Measurements from ENCODE around the gene BCAR3.
A peak's percentile ranks its signal among the peaks of the same experiment; 100 is the strongest.
"Not testable (repeated sequence)": the region's sequence is repeated elsewhere in the genome, so short reads cannot be mapped to it uniquely, and the experiment has no call there.

Gene BCAR3

GRCh38 chr1:93687542-93687941 is 5.9 kb upstream of the BCAR3 start:
- no peak for DNase-seq (ENCODE audit: low spot score)

- no peak for DNase-seq (ENCODE audit: low spot score)
Measured at GRCh38 chr1:93686504-93687250, 5.0 kb upstream of the BCAR3 start.

DNA sequence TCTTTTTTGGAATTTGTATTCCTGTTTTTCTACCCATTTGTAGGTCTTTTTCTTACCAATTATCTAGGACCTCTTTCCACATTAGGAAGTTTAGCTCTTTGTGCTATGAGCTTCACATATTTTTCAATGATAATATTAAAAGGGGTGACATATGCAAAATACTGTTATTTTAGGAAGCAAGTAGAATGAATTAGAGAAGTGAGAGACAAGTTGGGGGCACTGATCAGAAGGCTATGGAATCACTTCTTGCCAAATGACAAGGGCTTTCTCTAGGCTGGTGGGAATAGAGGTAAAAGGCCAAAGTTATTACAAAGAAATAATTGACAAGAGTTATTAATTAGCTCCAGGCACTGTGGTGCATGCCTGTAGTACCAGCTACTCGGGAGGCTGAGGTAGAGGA is 4.3 kb upstream of the BCAR3 start:
- DNase-seq (ENCODE audit: low spot score), result no peak

GRCh38 chr1:93683234-93683633 is 1.6 kb upstream of the BCAR3 start:
- DNase-seq (ENCODE audit: low spot score), result no peak

DNA sequence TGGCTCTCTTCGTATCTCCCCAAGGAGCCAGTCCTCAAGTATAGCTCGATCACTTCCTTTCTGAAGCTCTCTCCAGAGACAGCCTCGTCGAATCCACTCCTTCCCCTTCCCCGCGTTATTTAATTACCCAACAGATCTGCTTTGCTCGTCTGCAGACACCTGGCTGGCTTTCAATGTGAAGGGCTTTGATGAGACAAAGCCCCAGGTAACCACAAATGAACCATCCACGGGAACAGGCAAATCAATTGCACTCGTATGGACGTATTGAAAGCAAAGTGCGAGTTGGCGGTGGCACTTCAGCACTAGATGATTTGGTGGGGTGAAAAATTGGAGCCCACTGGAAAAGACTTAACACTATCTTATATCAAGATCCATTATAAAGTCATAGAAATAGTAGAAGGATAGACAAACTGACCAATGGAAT is 364 bp upstream of the BCAR3 start:
- no peak for DNase-seq (ENCODE audit: low spot score)

GRCh38 chr1:93680420-93681100 is 1.1 kb downstream of the BCAR3 start:
- peak; percentile 88 for DNase-seq (ENCODE audit: low spot score)

DNA sequence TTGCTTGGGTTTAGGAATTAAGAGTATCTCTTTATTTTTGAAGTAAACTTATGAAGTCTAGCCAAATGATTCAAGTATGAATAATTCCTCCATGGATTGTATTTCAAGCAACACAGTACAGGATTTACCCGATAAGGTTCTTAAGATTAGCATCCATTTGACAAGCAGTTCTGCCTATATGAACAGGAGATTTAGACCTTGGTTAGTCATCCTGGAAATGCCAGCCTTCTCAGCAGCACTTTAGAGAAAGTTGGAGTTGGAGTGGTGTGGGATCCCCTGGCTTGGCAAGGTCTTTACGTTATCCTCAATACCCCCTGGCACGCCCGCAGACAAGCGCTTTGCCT is 1.6 kb downstream of the BCAR3 start:
- no peak for DNase-seq (ENCODE audit: low spot score)

DNA sequence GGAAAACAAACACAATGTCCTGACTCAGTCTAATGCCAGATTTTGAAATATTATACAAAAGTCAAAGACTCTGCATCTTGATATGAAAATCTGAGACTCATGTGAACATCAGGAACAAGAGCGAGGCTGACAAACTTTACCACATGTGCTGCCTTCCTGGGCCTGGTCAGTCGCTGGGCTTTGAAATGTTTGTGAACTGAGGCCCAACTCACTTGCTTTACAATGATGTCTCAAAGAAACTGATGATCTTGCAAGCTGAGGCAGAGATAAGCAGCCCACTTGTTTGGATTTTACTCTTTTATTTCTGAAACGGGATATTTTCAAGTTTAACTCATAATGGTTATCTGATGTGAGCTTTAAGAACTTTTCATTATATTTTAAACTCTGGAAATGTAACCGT is 2.1 kb downstream of the BCAR3 start:
- no peak for DNase-seq (ENCODE audit: low spot score)

DNA sequence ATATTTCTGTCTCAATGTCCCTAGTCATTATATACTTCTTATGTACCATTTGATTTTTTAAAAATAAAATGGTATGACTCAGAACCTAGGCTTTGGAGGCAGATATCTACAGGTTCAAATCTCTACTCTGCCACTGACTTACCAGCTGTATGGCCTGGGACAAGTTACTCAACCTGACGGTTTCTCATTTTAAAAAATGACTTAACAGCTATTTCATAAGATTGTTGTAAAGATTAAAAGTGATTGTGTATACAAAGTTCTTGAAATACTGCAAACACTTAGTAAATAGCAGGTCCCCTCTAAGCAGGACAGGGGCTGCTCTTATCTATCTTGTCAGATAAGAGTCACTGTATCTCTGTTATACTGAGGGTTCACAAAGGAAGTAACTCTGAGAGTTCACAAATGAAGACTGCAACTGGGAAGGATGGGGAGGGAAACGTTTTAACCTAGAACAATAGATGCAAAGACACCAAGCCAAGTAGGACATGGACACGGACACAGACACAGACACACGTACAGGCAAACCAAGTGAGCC is 2.6 kb downstream of the BCAR3 start:
- DNase-seq (ENCODE audit: low spot score), result no peak

GRCh38 chr1:93678491-93678890 is 3.1 kb downstream of the BCAR3 start:
- no peak for DNase-seq (ENCODE audit: low spot score)

DNA sequence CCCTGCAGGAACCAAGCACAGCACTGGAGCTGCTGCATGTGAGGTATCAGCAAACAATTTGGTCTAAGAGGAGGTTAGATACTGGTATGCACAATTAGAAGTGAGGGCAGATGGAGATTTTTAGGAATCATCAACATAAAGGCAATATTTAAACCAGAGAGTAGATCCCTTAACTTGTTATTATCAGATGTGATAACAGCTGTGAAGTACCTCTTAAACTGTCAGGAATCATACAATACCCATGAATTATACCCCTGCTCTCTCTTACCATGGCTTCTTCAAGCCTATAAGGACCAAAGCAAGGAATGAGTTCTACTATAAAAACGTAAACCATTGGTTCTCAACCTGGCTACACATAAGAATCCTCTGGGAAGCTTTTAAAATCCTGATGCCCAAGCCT is 3.9 kb downstream of the BCAR3 start:
- DNase-seq (ENCODE audit: low spot score), result no peak

DNA sequence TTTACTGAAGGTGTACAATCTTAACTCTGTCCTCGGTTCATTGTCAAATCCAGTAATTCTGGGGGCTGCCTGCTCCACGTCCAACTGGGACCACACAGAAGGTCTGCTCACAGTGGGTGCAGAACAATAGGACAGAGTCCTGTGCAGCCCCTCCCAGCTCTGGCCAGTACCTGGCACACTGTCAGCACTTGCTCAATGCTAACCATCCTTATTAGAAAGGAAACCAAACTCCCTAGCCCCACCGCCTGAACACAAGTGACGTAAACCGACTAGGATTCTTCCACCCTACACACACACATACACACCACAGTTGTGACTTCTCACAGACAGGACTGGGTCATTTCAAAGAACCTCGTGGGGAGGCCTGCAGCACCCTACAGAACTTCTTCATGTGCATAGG is 5.2 kb downstream of the BCAR3 start:
- no peak for DNase-seq (ENCODE audit: low spot score)

DNA sequence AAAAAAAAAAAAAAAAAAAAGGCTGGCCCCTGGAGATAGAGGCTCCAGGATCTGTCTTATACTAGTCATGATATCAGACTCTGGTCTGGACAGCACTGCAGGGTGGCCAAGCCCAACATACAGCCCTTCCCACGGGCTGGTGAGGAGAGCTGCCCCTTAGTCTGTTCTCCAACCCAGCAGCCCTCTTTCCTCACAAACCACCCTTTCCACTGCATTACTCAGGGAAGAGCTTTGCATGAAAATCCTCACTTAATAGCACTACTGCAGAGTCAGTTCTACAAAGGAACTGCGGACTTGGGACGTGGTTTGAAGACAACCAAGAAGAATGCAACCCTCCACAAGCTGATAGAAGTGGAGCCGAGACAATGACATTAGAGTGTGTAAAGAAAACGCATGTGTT is 5.7 kb downstream of the BCAR3 start:
- DNase-seq (ENCODE audit: low spot score), result no peak

GRCh38 chr1:93675271-93675670 is 6.4 kb downstream of the BCAR3 start:
- no peak for DNase-seq (ENCODE audit: low spot score)

GRCh38 chr1:93674071-93674470 is 7.6 kb downstream of the BCAR3 start:
- not testable (repeated sequence) for DNase-seq (ENCODE audit: low spot score)

GRCh38 chr1:93673163-93673829 is 8.3 kb downstream of the BCAR3 start:
- DNase-seq (ENCODE audit: low spot score), result no peak

DNA sequence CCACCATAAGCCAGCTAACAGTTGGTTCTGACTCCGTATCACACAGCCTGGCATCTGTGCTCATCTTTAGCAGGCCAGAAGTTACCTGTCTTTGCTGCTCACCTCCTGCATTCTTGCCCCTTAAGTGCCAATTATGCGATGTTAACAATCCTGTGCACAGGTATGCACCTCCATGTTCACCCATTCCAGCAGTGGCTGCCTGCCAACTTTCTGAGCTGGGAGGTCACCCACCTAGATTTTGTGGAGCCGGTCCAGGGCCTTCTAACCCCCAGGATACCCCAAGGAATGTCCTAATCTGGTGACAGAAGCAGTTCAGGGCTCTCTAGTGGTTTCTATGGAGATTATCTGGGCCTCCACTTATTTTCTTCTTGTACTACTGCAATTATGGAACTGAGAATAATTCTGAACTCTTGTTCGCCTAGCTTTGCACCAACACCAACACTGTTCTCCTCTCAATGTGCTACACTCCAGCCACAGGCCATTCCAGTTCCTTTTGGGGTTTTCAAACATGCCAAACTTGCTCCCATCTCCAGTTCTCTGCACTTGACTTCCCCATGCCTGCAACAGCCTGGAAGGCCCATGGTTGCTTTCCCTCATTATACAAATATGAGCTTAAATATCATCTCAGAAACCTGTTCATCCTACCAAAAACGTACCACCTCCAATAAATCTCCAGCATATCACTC is 9.0 kb downstream of the BCAR3 start:
- DNase-seq (ENCODE audit: low spot score), result no peak

DNA sequence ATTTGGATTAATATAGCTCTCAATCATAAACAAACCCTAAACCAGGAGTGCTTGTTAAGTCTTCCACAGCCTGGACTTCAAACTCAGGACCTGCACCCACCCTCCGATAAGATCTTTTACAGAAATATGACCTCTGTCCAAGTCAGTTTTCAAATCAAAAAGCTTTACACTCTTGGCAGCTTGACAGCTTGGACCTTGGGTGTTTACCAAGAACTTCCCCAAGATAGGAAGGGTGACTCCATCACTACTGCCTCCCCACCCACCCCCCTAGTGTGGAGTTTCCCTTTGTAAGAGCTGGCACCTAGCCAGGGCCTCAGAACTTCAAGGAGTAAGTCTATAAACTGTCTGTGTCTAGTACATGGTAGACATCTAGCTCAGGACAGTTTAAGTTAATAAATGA is 9.6 kb downstream of the BCAR3 start:
- no peak for DNase-seq (ENCODE audit: low spot score)

GRCh38 chr1:93671099-93671621 is 10.5 kb downstream of the BCAR3 start:
- no peak for DNase-seq (ENCODE audit: low spot score)

DNA sequence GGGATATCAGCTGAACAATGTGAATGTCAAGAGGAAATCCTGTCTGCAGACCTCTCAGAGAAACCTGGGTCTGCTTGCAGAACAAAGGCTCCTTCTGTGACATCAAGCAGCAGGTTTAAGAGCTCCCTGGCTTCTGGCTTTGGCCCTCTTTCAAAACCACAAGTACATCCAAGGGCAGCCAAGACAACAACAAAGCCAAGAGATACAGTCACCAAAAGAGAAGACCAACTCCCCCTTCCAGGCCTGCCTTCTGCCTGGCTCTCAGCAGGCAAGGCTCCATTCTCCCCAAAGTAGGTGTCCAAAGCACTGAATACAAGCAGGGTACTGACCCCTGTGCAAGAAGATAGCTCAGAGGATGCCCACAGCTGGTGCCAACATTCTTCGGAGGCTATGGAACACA is 11.5 kb downstream of the BCAR3 start:
- DNase-seq (ENCODE audit: low spot score), result no peak

- no peak for DNase-seq (ENCODE audit: low spot score)
Measured at GRCh38 chr1:93669369-93669768, 12.3 kb downstream of the BCAR3 start.

DNA sequence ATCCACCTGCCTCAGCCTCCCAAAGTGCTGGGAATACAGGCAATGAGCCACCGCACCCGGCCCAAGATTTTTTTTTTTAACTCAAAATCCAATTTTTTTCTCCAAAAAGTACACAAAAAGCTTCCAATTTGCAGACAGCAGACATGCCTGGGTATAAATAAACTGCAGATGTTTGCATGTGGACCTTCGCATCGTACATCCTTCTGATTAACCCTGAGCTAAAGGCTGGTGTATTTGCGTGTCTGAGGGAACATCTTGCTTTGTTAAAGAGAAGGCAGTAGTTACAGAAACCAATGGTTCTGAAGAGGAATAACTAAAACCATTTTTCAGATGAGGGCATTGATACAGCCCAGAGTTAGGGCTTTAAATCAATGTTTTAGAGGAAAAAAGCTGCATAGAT is 12.7 kb downstream of the BCAR3 start:
- no peak for DNase-seq (ENCODE audit: low spot score)
